HG03520 (cell line): Measurements from ENCODE around the gene TNFRSF1A.

Source experiments
- ATAC-seq: cut with Tn5 transposase; IDR thresholded peaks from one replicate; pipeline ENCODE4 v1.9.1; 2021; ENCODE audit warnings: mild to moderate bottlenecking, moderate library complexity; ENCODE audit not compliant: unreplicated experiment

TNFRSF1A gene

DNA sequence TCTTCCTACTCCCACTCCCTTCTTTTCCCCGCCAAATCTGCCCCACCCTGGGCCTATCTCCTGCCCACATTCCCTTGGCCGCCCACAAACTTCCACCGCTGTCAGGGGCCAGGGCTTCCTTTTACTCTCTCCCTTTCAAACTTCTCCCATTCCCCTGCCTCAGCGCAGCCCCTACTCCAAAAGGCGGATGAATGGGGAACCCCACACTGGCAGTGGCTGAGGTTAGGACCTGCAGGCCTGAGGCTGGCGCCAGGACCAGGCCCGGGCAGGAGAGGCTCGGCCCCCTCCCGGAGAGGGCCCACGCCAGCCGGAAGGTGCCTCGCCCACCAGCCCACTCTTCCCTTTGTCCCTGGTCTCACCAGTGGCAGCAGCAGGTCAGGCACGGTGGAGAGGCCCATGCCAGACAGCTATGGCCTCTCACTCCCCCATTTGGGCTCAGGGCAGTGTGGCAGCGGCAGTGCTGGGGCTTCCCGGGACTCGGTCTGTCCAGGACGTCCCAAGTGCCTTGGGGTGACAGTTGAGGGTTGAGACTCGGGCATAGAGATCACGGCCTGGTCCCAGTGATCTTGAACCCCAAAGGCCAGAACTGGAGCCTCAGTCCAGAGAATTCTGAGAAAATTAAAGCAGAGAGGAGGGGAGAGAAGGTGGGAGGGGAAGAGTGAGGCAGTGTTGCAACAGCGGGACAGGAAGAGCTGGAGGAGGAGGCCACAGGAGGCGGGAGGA is at the start of gene TNFRSF1A:
TNFRSF1A (minus strand) TSS at position 660 of the 723 bp plus-strand sequence; CDS start at position 398, 262 bp downstream.
- no peak for ATAC-seq

DNA sequence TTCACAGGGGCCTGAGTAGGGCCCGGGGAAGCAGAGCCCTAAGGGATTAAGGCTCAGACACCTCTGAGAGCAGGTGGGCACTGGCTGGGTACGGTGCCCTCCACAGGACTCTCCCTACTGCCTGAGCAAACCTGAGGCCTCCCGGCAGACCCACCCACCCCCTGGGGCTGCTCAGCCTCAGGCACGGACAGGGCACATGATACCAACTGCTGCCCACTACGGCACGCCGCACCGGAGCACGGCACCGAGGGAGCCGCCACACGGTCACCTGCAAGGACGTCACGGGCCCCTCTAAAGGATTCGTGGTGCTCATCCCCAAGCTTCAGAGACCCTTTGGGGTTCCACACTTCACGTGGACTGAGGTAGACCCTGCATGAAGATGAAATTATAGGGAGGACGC is 49.1 kb upstream of the TNFRSF1A start:
- ATAC-seq, result no peak

DNA sequence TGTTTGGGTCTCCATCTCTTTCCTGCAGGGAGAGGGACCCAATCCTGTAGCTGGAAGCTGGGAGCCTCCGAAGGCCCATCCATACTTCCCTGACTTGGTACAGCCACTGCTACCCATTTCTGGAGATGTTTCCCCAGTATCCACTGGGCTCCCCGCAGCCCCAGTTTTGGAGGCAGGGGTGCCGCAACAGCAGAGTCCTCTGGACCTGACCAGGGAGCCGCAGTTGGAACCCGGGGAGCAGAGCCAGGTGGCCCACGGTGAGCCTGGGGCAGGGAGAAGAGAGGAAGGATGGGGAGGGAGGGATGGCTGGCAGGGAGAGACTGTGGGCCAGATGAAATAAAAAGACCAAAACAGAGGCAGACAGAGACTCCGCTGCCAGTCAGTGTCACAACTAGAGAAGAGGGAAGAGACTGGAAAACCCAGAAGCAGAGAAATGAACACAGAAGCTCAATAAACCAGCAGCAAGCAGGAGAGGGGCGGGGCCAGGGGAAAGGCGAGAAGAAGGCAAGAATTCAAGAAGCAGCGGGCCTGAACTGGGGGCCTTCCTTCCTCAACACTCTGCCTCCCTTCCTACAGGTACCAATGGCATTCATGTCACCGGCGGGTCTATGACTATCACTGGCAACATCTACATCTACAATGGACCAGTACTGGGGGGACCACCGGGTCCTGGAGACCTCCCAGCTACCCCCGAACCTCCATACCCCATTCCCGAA is 48.4 kb upstream of the TNFRSF1A start:
- ATAC-seq, result no peak

DNA sequence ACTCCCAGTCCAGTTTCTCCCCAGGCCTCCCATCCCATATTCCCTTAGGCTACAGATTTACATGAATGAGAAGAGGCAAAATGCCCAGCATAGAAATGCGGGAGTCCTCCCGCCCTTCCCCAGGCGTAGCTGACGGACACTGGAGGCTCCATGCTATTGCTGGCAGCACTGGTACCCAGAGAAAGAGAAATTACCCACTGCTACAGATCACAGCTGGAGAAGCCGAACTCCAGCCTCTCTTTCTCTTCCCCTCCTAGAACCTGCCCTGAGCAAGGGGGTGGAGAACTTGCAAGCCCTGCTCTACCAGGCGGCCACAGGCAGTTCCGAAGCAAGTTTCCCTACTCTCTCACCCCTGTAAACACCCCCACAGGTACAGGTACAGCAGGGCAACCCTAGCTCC is 45.7 kb upstream of the TNFRSF1A start:
- no peak for ATAC-seq

DNA sequence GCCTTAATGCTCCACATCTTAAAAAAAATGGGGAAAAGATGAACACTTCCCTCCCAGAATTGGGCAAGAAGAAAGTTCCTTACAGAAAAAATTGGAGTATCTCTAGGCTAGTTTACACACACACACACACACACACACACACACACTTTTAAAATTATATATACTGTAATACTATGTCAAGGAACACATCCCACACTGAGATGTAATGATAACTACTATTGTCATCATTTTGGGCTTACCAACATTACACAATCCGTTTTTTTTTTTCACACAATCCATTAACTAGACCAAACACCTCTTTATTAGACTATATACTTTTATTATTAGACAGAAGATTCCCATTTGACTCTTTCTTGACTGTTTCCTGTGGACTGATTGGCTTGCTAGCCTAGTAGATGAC is 44.6 kb upstream of the TNFRSF1A start:
- ATAC-seq, result no peak

DNA sequence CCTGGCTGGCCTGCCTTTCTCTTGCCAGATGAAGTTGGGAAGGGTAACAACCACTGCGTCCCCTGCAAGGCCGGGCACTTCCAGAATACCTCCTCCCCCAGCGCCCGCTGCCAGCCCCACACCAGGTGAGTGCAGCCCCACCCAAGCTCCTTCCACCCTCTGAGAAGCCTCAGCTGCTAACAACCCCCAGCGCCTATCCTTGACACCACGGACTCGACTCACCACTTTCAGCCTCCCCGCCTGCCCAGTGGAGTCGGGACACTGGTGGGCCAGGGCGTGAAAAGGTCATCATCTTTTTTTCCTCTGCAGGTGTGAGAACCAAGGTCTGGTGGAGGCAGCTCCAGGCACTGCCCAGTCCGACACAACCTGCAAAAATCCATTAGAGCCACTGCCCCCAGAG is 44.2 kb upstream of the TNFRSF1A start:
- no peak for ATAC-seq

DNA sequence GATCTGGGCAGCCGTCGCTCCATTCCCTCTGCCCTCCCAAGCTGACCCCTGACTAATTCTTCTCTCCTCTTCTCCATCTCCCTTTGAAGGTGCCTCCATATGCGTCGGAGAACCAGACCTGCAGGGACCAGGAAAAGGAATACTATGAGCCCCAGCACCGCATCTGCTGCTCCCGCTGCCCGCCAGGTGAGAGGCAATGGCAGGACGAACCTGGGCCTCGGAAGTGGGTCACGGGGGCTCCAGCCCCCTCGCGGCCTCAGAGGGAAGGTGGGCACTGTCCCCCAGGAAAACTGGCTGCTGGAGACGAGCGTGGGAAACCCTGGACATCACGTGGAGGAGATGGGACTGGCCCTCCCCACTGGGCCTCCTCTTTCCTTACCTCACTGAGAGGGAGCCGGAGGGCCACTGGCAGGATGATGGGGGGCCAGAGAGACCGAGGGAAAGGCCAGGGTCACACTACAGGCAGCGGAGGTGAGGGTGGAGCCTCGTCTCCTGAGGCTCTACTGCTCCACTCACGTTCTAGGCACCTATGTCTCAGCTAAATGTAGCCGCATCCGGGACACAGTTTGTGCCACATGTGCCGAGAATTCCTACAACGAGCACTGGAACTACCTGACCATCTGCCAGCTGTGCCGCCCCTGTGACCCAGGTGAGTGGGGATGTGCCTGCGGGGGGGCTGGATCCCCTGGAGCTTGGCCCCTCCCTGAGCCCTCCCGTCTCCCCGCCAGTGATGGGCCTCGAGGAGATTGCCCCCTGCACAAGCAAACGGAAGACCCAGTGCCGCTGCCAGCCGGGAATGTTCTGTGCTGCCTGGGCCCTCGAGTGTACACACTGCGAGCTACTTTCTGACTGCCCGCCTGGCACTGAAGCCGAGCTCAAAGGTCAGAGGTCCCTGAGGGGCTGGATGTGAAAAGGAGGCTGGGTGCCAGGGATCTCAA is 42.9 kb upstream of the TNFRSF1A start:
- no peak for ATAC-seq

DNA sequence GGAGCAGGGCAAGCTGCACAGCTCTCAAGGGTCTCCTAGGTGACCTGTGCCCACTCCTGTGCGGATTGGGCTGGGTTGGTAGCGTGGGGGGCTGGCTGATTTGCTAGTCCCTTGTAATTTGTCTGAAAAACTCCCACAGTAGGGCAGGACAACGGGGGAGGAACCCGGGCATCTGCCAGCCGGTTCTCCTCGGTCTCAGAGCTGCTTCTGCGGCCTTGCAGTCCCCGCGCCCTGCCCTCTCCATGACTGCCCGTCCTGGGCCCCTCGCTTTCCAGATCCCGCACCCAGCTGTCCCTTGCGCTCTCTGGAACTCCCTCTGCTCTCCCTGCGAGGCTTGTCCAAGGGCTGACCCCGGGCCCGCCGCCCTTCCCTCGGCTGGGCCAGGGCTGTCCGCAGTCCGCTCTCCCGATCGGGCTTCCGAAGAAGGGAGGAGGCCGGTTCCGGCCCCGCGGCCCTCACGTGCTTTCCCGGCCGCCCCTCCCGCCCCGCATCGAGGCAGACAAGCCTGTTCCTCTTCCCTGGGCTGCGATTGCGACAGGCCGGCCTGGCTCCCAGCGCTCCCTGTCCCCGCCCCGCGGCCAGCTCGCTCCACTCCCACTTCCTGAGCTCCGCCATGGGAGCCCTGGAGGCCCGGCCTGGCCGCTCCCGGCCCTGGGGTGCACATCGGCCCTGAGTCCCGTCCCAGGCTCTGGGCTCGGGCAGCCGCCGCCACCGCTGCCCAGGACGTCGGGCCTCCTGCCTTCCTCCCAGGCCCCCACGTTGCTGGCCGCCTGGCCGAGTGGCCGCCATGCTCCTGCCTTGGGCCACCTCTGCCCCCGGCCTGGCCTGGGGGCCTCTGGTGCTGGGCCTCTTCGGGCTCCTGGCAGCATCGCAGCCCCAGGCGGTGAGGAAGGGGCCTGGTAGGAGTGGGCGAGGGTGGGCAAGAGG is 42.0 kb upstream of the TNFRSF1A start, which contains the start of gene LTBR:
LTBR (plus strand) TSS at position 591 of the 927 bp plus-strand sequence; CDS start at position 788, 197 bp downstream.
- no peak for ATAC-seq

DNA sequence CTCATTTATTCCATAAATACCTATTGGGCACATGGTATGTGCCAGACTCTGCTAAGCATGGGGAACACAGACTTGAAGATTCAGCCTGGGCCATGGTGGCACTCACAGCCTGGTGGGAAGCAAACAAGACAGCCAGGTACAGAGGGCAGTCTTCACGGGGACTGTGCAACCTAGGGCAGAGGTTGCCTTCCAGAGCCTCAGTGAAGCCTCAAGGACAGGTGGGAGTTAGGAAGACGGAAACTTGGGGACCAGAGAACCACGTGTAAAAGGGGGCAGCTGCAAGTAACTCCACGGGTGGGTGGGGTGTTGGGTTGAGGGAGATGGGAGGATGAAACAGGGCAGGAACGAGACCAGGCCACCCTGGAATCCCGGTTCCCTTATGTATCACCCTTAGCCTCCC is 41.1 kb upstream of the TNFRSF1A start:
- ATAC-seq, result no peak

DNA sequence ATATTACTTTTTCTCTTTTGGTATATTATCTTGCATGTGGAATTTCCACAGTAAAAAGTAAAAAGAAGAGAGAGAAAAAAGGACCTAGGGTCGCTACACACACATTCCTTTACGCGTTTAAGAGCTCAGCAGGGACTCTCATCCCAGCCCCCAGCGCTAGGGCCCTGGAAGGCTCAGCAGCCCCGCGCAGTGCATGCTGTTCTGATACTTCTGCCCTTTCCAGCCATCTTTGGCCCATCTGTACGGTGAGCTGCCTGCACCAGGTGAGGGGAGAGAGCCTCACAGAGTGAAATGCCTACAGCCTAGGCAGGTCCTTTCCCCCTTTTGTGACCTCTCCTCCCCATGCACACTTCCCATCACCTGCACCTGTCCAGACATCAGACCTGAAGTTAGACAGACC is 40.5 kb upstream of the TNFRSF1A start:
- ATAC-seq, result no peak

DNA sequence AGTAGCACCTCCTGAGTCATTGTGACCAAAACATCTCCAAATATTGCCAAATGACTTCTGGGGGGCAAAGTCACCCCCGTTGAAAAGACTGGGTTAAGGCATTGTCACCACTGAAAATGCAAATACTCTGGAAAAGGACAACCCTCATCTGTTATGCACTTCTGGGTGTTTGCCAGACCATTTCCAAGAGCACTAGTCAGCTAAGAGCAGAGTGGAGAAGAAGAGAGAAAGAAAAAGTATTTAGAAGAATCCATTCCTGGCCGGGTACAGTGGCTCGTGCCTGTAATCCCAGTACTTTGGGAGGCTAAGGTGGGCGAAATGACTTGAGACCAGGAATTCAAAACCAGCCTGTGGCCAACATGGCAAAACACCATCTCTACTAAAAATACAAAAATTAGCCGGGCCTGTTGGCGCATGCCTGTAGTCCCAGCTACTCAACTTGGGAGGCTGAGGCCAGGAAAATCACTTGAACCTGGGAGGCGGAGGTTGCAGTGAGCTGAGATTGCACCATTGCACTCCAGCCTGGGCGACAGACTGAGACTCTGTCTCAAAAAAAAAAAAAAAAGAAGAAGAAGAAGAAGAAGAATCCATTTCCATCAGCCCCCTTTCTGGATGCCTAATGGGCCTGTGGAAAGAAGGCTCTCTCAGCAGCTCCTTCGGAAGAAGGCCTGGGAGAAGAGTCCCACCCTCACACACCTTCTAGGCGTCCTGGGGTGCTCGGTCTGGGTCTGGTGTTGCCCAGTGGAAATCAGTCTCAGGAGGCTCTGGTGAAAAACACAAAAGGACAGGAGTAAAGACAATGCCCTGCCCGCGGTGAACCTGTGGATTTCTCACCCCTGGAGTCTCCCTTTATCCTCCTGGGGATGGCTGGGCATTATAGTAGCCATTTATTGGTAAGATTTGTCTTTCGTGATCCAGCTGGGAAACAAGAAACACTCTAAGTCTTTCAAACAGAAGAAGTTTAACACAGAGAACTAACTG is 38.6 kb upstream of the TNFRSF1A start:
- no peak for ATAC-seq

DNA sequence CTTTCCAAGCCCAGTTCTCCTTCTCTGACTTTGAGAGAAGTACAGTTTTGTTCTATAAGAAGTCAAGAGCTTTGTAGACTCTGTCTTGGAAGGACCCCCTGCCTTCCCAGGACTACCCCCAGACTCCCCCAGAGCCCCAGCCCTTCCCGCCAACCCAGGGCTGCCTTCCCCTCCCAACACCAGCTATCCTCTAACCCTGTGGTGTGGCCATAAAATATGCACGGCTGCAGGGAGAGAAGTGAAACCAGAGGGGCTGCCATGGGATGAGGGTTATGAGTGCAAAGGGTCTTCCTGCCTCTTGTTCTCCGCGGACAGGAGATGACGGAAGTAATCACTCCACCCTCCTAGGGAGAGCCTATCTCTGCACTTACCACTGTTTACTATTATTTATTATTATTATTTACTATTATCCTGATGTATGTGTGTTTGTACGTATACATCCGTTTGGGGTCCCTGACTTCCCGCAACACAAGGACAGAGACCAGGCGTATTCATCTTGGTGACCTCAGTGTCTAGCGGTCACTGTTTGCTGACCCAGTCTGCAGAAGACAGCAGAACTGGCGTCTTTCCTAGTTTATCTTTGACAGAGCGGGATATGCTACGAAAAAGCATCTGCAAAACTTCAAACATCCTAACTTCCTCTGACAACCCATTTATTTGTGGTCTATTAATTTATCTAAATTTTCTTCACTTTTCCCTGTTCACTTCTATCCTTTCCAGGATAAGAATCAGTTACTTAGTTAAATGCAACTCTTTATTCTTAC is 37.0 kb upstream of the TNFRSF1A start:
- ATAC-seq, result no peak

DNA sequence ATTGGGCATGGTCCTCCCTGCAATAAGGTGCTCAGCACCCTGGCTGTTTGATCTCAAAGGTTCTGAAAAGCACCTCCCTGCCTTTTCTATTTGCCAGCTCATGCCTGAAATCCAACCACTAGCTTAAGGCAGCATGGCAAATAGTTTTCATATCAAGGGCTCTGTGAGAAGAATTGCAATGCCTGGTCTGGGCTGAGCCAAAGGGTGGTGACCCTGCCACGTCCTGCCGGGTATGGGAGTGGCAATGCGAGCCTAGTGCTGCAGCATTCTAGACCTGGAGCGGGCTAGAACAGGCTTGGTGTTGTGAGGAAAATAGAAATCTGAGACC is 35.8 kb upstream of the TNFRSF1A start:
- no peak for ATAC-seq

DNA sequence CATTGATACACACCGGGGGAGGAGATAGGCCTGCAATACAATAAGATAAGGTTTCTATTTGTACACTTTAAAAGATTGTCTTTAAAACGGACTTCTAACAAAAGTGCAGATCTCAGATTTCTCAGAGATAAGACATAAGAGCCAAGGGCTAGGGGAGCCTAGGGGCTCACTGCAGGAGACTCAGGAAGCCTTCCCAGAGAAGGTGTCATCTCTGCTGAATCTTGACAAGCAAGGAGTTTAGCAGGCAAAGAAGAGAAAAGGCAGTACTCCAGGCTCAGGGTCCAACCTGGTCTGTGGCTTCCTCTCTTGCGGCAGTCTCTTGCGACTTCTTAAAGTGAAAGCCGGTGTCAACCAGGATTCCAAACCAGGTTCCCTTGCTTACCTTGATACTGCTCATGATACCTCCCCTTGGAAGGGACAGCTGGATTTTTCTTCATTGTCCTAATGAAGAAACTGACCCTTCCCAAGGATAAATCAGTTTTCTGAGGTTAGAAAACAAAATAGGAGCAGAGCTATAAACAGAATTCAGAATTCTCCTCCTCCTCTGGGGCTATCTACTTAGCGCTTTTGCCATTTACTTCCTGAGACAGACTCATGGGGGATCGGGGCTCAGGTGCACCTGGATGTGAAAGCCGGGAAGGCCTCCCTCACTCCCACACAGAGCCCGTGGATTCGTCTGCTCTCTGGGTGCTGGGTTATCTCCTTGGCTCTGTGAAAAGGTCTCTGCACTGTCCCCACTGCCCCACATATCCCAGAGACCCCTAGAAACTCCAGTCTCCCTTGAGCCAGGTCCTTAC is 35.2 kb upstream of the TNFRSF1A start:
- ATAC-seq, result no peak

DNA sequence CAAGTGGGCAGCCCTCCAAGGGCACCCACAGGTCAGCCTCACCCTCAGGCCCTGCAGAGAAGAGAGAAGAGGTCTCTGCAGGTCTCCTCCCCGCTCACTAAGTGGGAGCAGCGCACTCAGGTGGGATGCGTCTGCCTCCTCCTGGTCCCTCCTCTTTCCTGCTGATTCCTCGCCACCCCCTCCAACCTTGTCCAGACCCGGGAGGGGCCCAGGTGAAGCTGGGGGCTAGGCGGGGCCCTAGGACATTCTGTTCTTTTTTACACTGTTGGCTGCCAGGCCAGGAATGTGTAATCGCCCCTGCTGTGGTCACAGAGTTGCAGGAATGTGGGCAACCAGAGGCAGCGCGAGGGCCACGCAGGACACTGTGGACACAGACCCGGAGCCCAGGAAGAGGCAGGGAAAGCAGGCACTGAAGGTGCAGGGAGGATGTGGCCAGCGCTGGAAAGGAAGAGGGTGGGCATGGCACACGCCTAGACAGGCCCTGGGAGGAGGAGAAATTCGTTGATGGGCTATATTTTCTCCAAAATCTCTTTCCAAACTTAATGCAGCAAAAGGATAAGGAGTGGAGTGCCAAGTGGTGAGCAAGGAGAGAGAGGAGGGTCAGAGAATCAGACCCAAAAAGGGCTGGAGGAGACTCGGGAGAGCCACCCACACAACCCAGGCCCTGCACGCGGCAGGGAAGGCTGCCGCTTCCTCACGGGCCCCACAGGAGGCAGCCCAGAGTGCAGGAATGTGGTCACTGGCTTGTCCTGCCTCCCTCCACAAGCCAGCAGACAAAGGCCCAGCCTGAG is 34.4 kb upstream of the TNFRSF1A start:
- ATAC-seq, result no peak

DNA sequence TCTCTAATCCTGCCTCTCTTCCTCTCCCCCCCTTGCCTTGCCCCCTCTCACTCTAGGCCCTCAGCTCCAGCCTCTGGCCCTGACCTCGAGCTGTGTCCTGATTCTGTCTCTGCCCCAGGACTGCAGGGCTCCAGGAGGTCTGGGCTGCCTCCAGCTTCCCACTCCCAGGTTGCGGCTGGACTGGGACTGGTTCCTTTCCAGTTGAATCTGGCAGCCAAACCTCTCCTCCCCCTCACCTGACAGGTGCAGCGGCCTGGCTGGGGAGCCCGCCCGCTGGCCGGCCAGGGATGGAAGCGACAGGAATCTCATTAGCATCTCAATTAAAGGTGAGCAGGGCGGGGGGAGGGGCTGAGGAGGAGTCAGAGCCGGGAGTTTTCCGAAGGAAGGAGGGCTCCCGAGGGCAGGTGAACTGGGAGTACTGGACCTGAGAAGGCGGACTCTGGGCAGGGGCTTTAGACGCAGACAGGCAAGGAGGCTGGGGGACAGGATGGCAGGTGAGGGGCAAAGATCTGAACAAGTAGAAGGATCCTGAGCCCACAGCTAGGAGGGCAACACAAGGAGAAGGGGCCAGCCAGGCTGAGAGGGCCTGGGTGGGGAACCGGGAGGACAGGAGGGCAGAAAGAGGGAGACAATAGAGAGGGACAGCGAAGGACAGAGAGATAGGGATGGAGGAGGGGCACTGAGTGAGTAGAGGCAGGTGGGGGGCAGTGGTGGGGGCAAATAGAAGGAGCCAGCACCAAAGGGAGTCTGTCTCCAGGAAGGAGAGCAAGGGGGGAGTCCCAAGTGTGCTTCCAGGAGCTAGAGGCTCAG is 33.6 kb upstream of the TNFRSF1A start, which contains the start of gene SCNN1A:
SCNN1A (minus strand) TSS at position 295 of the 810 bp plus-strand sequence. CDS start 780 bp downstream, outside the sequence.
- ATAC-seq, result no peak
